ENCODE data around the gene VSIG8.
"Not testable (repeated sequence)": the region's sequence is repeated elsewhere in the genome, so short reads cannot be mapped to it uniquely, and the experiment has no call there.

The VSIG8 gene

DNA sequence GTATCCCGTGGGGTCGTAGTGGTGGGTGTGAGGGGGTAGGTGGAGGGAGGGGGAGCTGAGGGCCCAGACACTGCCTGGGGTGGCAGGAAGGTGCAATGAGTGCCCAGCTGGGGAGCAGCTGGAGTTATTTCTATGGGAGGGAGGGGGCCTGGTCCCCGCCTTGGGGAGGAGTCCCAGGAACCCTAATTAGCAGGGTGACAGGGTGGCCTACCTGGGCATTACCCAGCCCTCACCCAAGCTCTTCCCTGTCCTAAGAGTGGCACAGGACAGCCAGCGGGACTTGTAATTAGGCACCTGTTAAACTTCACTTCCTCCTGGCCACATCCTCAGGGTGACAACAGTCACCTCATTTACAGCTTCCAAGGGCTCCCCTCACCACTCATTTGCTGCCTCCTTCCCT is at the start of gene VSIG8:
TSS of gene VSIG8 (minus strand) at position 101 of the 400 bp plus-strand sequence. CDS start 136 bp downstream, outside the sequence.
- DNase-seq (ENCODE audit: low spot score), result no peak

- no peak for DNase-seq (ENCODE audit: low spot score)
Measured at GRCh38 chr1:159911326-159912070, 49.0 kb upstream of the VSIG8 start.

DNA sequence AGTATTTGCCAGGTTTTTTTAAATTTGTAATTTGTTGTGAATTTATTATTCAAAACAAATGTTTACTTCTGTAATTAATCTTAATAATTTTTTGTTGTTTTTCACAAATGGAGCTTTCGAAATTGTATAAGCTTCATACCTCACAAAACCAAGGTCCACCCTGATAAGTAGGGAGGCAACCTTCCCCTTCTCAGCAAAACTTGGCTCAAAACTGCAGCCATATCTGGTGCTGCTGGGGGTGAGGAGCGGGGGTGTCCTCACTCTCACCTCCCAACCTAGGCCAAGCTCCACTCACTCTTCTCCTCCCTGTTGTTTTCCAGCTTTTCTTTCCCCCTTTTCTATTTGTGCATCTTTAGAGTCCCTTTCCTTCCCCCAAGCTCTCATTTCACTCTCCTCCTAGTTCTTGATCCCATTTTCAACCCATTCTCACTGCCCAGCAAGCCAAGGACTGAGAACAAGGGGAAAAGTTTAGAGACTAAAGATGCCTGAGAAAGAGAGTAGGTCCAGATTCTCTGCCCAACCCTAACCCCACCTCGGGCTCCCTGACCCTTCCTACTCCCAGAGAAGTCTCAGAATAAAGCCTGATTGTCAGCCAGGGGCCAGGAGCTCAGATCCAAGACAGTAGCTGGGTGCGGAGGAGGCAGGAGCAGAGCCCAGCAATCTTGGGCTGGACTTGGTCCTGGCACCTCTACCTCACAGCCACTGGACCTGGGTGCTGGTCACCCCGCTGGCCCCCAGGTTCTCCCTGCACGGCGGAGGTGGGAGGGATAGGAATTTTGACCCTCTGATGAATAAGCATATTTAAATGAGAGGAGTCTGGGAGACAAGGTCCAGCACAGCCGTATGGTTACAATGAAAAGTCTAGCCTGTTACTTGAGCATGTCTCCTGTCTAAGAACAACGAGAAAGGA is 45.8 kb upstream of the VSIG8 start:
- DNase-seq (ENCODE audit: low spot score), result no peak

GRCh38 chr1:159906960-159907359 is 44.5 kb upstream of the VSIG8 start:
- no peak for DNase-seq (ENCODE audit: low spot score)

DNA sequence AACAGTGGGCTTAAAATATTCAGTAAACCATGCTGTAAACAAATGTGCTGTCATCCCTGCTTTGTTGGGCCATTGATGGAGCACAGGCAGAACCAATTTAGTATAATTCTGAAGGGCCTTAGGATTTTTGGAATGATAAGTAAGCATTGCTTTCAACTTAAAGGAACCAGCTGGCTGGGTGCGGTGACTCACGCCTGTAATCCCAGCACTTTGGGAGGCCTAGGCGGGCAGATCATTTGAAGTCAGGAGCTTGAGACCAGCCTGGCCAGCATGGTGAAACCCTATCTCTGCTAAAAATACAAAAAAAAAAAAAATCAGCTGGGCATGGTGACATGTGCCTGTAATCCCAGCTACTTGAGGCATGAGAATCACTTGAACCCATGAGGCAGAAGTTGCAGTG is 41.6 kb upstream of the VSIG8 start:
- not testable (repeated sequence) for DNase-seq (ENCODE audit: low spot score)

DNA sequence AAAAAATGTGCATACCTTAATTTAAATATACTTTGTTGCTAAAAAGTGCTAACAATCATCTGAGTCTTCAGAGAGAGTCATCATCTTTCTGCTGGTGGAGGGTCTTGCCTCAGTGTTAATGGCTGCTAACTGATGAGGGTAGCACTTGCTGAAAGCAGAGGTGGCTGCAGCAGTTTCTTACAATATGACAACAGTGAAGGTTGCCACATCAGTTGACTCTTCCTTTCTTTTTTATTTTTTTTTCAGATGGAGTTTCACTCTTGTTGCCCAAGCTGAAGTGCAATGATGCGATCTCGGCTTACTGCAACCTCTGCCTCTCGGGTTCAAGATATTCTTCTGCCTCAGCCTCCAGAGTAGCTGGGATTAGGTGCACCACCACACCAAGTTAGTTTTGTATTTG is 40.1 kb upstream of the VSIG8 start:
- DNase-seq (ENCODE audit: low spot score), result no peak

- no peak for DNase-seq (ENCODE audit: low spot score)
Measured at GRCh38 chr1:159900755-159901360, 38.4 kb upstream of the VSIG8 start.

GRCh38 chr1:159900086-159900680 is 37.7 kb upstream of the VSIG8 start, which contains the start of gene CFAP45:
Gene CFAP45 (minus strand): TSS chr1:159900165. CDS start chr1:159900098, 67 bp downstream.
- peak; percentile 68 for DNase-seq (ENCODE audit: low spot score)

- DNase-seq (ENCODE audit: low spot score), result not testable (repeated sequence)
Measured at GRCh38 chr1:159899634-159900033, 37.2 kb upstream of the VSIG8 start.

DNA sequence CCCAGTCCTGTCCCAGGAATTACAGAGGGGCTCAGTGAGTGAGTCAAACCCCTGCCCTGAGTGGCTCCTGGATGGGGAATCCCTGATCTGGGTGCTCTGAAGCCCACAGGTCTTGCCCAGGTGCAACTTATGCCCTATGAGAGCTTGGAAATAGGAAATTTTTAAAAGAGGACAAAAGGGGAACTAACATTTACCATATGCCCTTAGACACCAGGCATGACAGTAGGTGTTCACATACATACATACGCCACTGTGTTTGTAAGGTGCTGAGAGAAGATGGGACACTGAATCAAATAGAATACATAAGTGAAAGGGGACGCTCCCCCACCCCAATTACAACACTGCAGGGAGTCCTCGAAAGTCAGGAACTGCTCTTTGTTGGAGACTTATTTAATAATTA is 36.1 kb upstream of the VSIG8 start:
- DNase-seq (ENCODE audit: low spot score), result no peak

GRCh38 chr1:159897962-159898361 is 35.5 kb upstream of the VSIG8 start:
- no peak for DNase-seq (ENCODE audit: low spot score)

DNA sequence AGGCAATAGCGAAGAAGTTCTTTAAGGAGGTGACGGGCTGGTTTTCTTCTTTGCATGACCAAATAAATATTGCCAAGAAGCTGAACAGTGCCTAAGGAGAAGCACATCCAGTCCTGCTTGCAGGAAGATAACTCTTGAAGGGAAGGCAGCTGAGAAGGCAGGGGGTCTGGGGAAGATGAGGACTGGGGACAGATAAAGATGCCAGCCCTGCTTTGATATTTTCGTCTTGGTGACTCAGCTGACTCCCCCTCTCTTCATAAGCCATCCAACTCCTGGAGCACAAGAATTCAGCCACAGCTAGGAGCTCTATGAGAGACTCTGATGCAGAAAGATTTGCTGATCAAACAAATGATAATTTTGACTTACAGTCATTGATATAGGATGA is 34.1 kb upstream of the VSIG8 start:
- DNase-seq (ENCODE audit: low spot score), result no peak

GRCh38 chr1:159895836-159896545 is 33.5 kb upstream of the VSIG8 start:
- no peak for DNase-seq (ENCODE audit: low spot score)

GRCh38 chr1:159895286-159895685 is 32.8 kb upstream of the VSIG8 start:
- no peak for DNase-seq (ENCODE audit: low spot score)

GRCh38 chr1:159892944-159893343 is 30.5 kb upstream of the VSIG8 start:
- no peak for DNase-seq (ENCODE audit: low spot score)

GRCh38 chr1:159891275-159892157 is 29.1 kb upstream of the VSIG8 start:
- peak; percentile 82 for DNase-seq (ENCODE audit: low spot score)

- DNase-seq (ENCODE audit: low spot score), result no peak
Measured at GRCh38 chr1:159890390-159890789, 27.9 kb upstream of the VSIG8 start.

- DNase-seq (ENCODE audit: low spot score), result peak; percentile 64
Measured at GRCh38 chr1:159889821-159890252, 27.4 kb upstream of the VSIG8 start.

DNA sequence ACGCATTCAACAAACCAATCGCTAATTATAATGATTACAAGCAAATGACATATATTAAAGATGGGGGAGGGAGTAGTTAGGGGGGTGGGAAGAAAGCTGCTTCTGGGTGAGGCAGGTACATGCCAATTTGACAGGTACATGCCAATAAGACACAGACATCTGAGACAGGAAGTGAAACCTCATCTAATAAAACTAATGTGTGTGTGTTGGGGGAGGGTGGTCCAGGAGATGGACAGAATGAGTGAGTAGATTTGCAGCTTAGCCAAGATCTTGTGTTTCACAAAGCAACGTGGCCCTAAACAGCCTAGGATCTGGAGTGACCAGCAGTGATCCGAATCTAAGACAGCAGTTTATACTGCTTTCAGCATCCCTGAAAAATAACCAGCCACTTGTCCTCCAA is 26.7 kb upstream of the VSIG8 start:
- no peak for DNase-seq (ENCODE audit: low spot score)

DNA sequence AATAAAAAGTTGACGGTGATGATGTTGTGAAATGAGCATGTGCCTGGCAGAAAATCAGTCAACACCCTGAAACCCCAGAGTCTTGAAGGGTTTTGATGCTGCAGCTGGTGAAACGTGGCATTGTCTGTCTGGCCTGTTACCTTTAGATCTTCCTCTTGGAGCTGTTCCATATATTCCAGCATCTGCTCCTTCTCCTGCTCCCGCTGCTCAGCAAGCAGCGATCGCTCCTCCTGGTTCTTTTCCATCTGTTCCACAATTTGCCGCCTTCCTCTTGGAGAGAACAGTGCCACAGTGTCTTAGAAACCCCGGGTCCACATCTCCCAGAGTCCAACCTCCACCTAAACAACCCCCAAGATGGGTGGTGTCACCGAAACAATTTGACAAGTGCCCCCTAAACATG is 21.8 kb upstream of the VSIG8 start:
- no peak for DNase-seq (ENCODE audit: low spot score)
